ENCODE results near the gene PALMD.

Gene PALMD

DNA sequence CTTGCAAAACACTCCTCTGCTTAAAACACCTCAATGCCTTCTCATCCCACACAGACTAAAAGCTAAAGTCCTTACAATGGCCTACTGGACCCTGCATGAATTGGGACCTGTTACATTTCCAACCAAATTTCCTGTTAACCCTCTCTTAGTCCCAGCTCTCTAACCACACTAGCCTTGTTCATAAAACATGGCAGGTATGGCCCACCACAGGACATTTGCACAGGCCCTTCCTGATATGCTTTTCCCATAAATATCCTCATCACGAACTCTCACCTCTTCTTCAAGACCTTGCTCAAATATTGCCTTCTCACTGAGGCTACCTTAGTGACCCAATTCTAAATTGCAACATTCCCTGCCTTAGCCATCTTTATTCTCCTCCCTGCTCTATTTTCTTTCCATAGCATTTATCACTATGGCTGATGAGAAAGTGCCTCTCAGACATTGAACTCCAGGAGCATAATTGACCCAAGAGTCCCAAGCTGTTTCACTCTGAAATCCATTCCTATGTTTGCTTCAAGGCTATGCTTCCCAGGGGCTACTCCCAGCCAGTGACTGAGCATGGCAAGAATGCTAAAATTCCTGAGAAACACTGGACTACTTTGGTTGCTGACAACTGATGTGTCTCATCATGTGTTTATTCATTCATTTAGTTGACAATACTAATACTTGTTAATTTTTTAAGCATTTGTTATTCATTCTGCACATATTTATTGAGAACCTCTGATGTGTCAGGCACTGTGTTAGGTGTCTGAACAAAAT is 2.7 kb upstream of the PALMD start:
- DNase-seq: no peak
- H3K4me1 Mint-ChIP-seq (ENCODE audit: low read depth): peaks cover 2% of the 10 kb centered on the region
- no peak overlapping the region for H3K27ac Mint-ChIP-seq
- no peaks in the 10 kb centered on the region for H3K36me3 Mint-ChIP-seq (ENCODE audit: low read depth)
- H3K9me3 Mint-ChIP-seq: no peaks in the 10 kb centered on the region
- H3K4me3 Mint-ChIP-seq: no peak overlapping the region
- peaks cover 22% of the 10 kb centered on the region for H3K27me3 Mint-ChIP-seq

GRCh38 chr1:99644279-99645004 is 1.5 kb upstream of the PALMD start:
- Mint-ChIP-seq H3K9me3 (no peaks in the 10 kb centered on the region), H3K27ac (no peak overlapping the region), H3K27me3 (peaks cover 25% of the 10 kb centered on the region), H3K4me1 (ENCODE audit: low read depth) (peaks cover 2% of the 10 kb centered on the region), H3K36me3 (ENCODE audit: low read depth) (no peaks in the 10 kb centered on the region), H3K4me3 (no peak overlapping the region)
- DNase-seq: no peak

DNA sequence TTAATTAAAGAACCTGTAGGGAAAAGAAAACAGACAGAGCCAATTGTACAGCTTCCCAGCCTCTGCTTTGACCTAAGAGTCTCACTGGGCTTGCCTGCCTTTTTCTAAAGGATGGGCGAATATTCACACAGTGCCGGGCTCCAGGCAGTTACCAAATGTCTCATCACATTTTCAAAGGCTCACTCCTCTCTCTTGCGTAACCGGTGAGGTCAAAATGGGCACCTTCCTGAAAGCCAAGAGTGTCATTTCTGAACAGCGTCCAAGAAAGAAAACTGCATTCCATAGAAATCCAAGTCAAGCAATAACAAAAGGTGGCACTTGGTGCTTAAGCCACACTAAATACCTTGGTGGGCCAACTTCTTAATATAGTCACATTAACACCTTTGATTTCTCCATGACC is 710 bp upstream of the PALMD start:
- Mint-ChIP-seq H3K27ac (no peak overlapping the region), H3K36me3 (ENCODE audit: low read depth) (no peaks in the 10 kb centered on the region), H3K27me3 (peaks cover 31% of the 10 kb centered on the region), H3K4me1 (ENCODE audit: low read depth) (peaks cover 2% of the 10 kb centered on the region), H3K4me3 (no peak overlapping the region), H3K9me3 (no peaks in the 10 kb centered on the region)
- no peak for DNase-seq

GRCh38 chr1:99646868-99647267 is 955 bp downstream of the PALMD start:
- no peak for DNase-seq
- Mint-ChIP-seq H3K9me3 (no peaks in the 10 kb centered on the region), H3K4me3 (no peak overlapping the region), H3K4me1 (ENCODE audit: low read depth) (peaks cover 2% of the 10 kb centered on the region), H3K27ac (no peak overlapping the region), H3K27me3 (peaks cover 41% of the 10 kb centered on the region), H3K36me3 (ENCODE audit: low read depth) (no peaks in the 10 kb centered on the region)

- DNase-seq: no peak
- peaks cover 2% of the 10 kb centered on the region for H3K4me1 Mint-ChIP-seq (ENCODE audit: low read depth)
- H3K9me3 Mint-ChIP-seq: no peaks in the 10 kb centered on the region
- H3K4me3 Mint-ChIP-seq: no peak overlapping the region
- peaks cover 41% of the 10 kb centered on the region for H3K27me3 Mint-ChIP-seq
- H3K27ac Mint-ChIP-seq: no peak overlapping the region
- H3K36me3 Mint-ChIP-seq (ENCODE audit: low read depth): no peaks in the 10 kb centered on the region
These were observed 1.6 kb downstream of the PALMD start for GRCh38 chr1:99647490-99647889.

- Mint-ChIP-seq H3K4me3 (no peak overlapping the region), H3K36me3 (ENCODE audit: low read depth) (no peaks in the 10 kb centered on the region), H3K9me3 (no peaks in the 10 kb centered on the region), H3K4me1 (ENCODE audit: low read depth) (peaks cover 2% of the 10 kb centered on the region), H3K27ac (no peak overlapping the region), H3K27me3 (peaks cover 41% of the 10 kb centered on the region)
- DNase-seq: no peak
These were observed 2.2 kb downstream of the PALMD start for GRCh38 chr1:99648107-99648506.

GRCh38 chr1:99650030-99650429 is 4.1 kb downstream of the PALMD start:
- no peak overlapping the region for H3K4me3 Mint-ChIP-seq
- H3K9me3 Mint-ChIP-seq: no peaks in the 10 kb centered on the region
- H3K36me3 Mint-ChIP-seq (ENCODE audit: low read depth): no peaks in the 10 kb centered on the region
- peaks cover 41% of the 10 kb centered on the region for H3K27me3 Mint-ChIP-seq
- H3K27ac Mint-ChIP-seq: no peak overlapping the region
- H3K4me1 Mint-ChIP-seq (ENCODE audit: low read depth): peaks cover 2% of the 10 kb centered on the region
- DNase-seq: no peak

- Mint-ChIP-seq H3K4me1 (ENCODE audit: low read depth) (peaks cover 2% of the 10 kb centered on the region), H3K9me3 (no peaks in the 10 kb centered on the region), H3K4me3 (no peak overlapping the region), H3K27ac (no peak overlapping the region), H3K27me3 (peaks cover 33% of the 10 kb centered on the region), H3K36me3 (ENCODE audit: low read depth) (no peaks in the 10 kb centered on the region)
- no peak for DNase-seq
These were observed 5.0 kb downstream of the PALMD start for GRCh38 chr1:99650773-99651437.

DNA sequence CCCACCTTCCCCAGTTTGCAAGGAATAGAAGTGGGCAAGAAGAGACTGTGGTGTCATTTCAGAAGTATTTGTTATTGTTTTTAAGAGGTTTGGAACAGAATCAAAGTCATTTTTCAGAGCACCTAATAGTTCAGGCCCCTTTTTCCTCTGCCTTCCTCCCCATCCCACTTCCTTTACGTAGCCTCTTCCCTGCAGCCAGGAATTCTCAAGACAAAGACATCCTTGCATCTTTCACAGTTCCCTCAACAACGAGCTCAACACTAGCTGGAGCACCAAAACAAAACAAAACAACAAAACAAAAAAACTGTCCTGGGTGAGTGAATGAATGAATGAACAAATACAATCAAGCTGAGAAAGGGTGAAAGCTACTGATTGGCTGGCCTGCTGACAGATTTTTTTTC is 7.0 kb downstream of the PALMD start:
- H3K27me3 Mint-ChIP-seq: peaks cover 21% of the 10 kb centered on the region

GRCh38 chr1:99655376-99655775 is 9.5 kb downstream of the PALMD start:
- no peak overlapping the region for H3K27ac Mint-ChIP-seq
- no peak for DNase-seq
- H3K4me1 Mint-ChIP-seq (ENCODE audit: low read depth): no peaks in the 10 kb centered on the region
- H3K27me3 Mint-ChIP-seq: peaks cover 13% of the 10 kb centered on the region
- H3K36me3 Mint-ChIP-seq (ENCODE audit: low read depth): no peaks in the 10 kb centered on the region
- H3K4me3 Mint-ChIP-seq: no peak overlapping the region
- H3K9me3 Mint-ChIP-seq: no peaks in the 10 kb centered on the region

More for the DNA sequence above, 7.0 kb downstream of the PALMD start:
- no peak for DNase-seq
- H3K4me3 Mint-ChIP-seq: no peak overlapping the region
- H3K9me3 Mint-ChIP-seq: no peaks in the 10 kb centered on the region
- no peaks in the 10 kb centered on the region for H3K4me1 Mint-ChIP-seq (ENCODE audit: low read depth)
- H3K36me3 Mint-ChIP-seq (ENCODE audit: low read depth): no peaks in the 10 kb centered on the region
- no peak overlapping the region for H3K27ac Mint-ChIP-seq

DNA sequence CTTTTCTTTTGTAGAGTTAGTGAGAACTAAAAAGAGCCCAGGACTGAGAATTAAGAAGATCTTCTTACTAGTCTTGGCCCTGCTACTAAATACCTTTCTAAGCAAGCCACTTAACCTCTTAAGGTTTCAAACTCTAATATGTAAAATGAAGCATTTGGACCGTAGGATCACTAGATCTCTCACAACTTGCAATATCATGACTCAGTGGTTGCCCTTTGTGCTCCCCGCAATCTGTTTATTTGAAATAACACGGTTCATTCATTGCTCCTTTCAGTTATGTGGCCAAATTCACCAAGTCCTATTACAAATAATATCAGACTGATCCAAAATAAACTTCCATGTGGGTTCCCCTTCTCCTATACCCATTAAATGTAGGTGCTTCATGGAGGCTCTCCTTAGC is 10.8 kb downstream of the PALMD start:
- H3K27ac Mint-ChIP-seq: no peak overlapping the region
- H3K4me3 Mint-ChIP-seq: no peak overlapping the region
- H3K9me3 Mint-ChIP-seq: no peaks in the 10 kb centered on the region

GRCh38 chr1:99657213-99658030 is 11.5 kb downstream of the PALMD start:
- no peaks in the 10 kb centered on the region for H3K9me3 Mint-ChIP-seq
- H3K27ac Mint-ChIP-seq: no peak overlapping the region
- no peaks in the 10 kb centered on the region for H3K36me3 Mint-ChIP-seq (ENCODE audit: low read depth)
- no peak overlapping the region for H3K4me3 Mint-ChIP-seq
- no peak for DNase-seq
- peaks cover 4% of the 10 kb centered on the region for H3K27me3 Mint-ChIP-seq
- H3K4me1 Mint-ChIP-seq (ENCODE audit: low read depth): no peaks in the 10 kb centered on the region

More for the DNA sequence above, 10.8 kb downstream of the PALMD start:
- H3K36me3 Mint-ChIP-seq (ENCODE audit: low read depth): no peaks in the 10 kb centered on the region
- H3K27me3 Mint-ChIP-seq: peaks cover 4% of the 10 kb centered on the region
- H3K4me1 Mint-ChIP-seq (ENCODE audit: low read depth): no peaks in the 10 kb centered on the region
- no peak for DNase-seq

GRCh38 chr1:99658031-99658290 is 12.0 kb downstream of the PALMD start:
- no peaks in the 10 kb centered on the region for H3K9me3 Mint-ChIP-seq
- no peak overlapping the region for H3K27ac Mint-ChIP-seq
- H3K4me3 Mint-ChIP-seq: no peak overlapping the region

GRCh38 chr1:99659755-99660210 is 13.9 kb downstream of the PALMD start:
- no peak for DNase-seq
- no peak overlapping the region for H3K27ac Mint-ChIP-seq
- no peaks in the 10 kb centered on the region for H3K36me3 Mint-ChIP-seq (ENCODE audit: low read depth)
- H3K9me3 Mint-ChIP-seq: no peaks in the 10 kb centered on the region
- no peak overlapping the region for H3K4me3 Mint-ChIP-seq
- no peaks in the 10 kb centered on the region for H3K4me1 Mint-ChIP-seq (ENCODE audit: low read depth)
- H3K27me3 Mint-ChIP-seq: peaks cover 4% of the 10 kb centered on the region

More at GRCh38 chr1:99658031-99658290, 12.0 kb downstream of the PALMD start:
- DNase-seq: no peak
- Mint-ChIP-seq H3K36me3 (ENCODE audit: low read depth) (no peaks in the 10 kb centered on the region), H3K4me1 (ENCODE audit: low read depth) (no peaks in the 10 kb centered on the region), H3K27me3 (peaks cover 4% of the 10 kb centered on the region)

Measured in activated T-cell treated with anti-CD3 and anti-CD28 coated beads, Interleukin-2, amount 50 U/mL, for 24 hours (primary cell).